Mucosa of descending colon (tissue), 3 donors: ENCODE results near the gene ATP13A4. TPM values are rescaled to one million over a fixed set of nuclear protein-coding genes. Genes with fewer than 3 reads are reported as not detected.

ENCODE experiments used
- ATAC-seq: fragments of 200-7000 bp; cut with Tn5 transposase; one replicate; pipeline ENCODE4 v1.9.1; 2020; ENCODE audit warnings: mild to moderate bottlenecking, moderate library complexity
- DNase-seq, 3 donors: peaks; one replicate each; pipeline ENCODE4 v3.0.0-alpha.2; 2020
- H3K36me3 ChIP-seq: fragments of 200-600 bp; one replicate; pipeline ENCODE4 v1.8.0; 2021; ENCODE audit warnings: low read depth, mild to moderate bottlenecking
- H3K4me1 ChIP-seq: fragments of 200-600 bp; one replicate; pipeline ENCODE4 v1.8.0; 2021; ENCODE audit warnings: low read depth, mild to moderate bottlenecking
- H3K4me3 ChIP-seq: fragments of 200-600 bp; one replicate; pipeline ENCODE4 v1.8.0; 2021; ENCODE audit warnings: mild to moderate bottlenecking
- H3K9me3 ChIP-seq: fragments of 200-600 bp; one replicate; pipeline ENCODE4 v1.8.0; 2021; ENCODE audit warnings: mild to moderate bottlenecking
- CTCF ChIP-seq: fragments of 200-600 bp; IDR thresholded peaks from one replicate; pipeline ENCODE4 v1.8.0; 2022; ENCODE audit warnings: antibody characterized with exemption, mild to moderate bottlenecking
- intact Hi-C, 2 donors: fragments of 100-400 bp; cut with DNase I in 1 of 2; cut with micrococcal nuclease in 1 of 2; formaldehyde crosslinking; loops; one replicate each; pipeline versions ENCODE4 v1.11.0 to v1.11.1; 2022; cut with DNase I, micrococcal nuclease
- total RNA-seq, 3 donors: library from RNA; stranded (reverse); fragmentation: NEBNext Ultra II Directional in 2 of 3; extraction: Animal tissue kit (Norgen Biotek cat#: 25700) in 2 of 3; gene quantifications; one replicate each; pipeline versions ENCODE4 v1.2.1 to v1.2.4, GENCODE V29; 2021 to 2023
- donor health status: DM: no; HTN: no; CAD: no; lungs with moderate emphysema.
- donor health status: DM: no; HTN: no; CAD: no.
- donor health status: DM: no; HTN: yes; CAD: no.

ATP13A4 gene
- total RNA-seq, 3 donors from 2014 or later: 7.3 to 33.6 (median 19.1) TPM

GRCh38 chr3:193593668-193594030, 39.0 kb upstream of the ATP13A4 start:
- Histone ChIP-seq H3K4me1 (peaks cover 12% of the 10 kb centered on the region), H3K4me3 (peak overlapping the region; percentile 94), H3K36me3 (no peaks in the 10 kb centered on the region), H3K9me3 (no peaks in the 10 kb centered on the region)
- peak in 1 of 3 donors; percentile 20 for DNase-seq
- no peak for ATAC-seq
- intact Hi-C loops: no loop called here
- TF ChIP-seq CTCF: no peak

- TF ChIP-seq CTCF: no peak
- DNase-seq (peak; percentile 96 to 98 (median 97)), ATAC-seq (peak; percentile 98)
- Histone ChIP-seq H3K9me3 (no peaks in the 10 kb centered on the region), H3K4me1 (peaks cover 12% of the 10 kb centered on the region), H3K36me3 (no peaks in the 10 kb centered on the region), H3K4me3 (peak within 1 kb of the TSS; percentile 94)
- intact Hi-C loops: no loop called here
These were observed 38.4 kb upstream of the ATP13A4 start, which contains the start of gene OPA1 for GRCh38 chr3:193592841-193593667. Gene OPA1, plus strand, starts transcription at chr3:193593208. Its CDS starts 170 bp downstream, at chr3:193593378.

GRCh38 chr3:193590088-193590856, 35.6 kb upstream of the ATP13A4 start:
- DNase-seq (peak in 2 of 3 donors; percentile 27 to 54), ATAC-seq (peak; percentile 40)
- intact Hi-C loops: no loop called here
- Histone ChIP-seq H3K4me3 (no peak overlapping the region), H3K36me3 (no peaks in the 10 kb centered on the region), H3K4me1 (peaks cover 12% of the 10 kb centered on the region), H3K9me3 (no peaks in the 10 kb centered on the region)
- no peak for TF ChIP-seq CTCF

GRCh38 chr3:193589616-193590015, 34.9 kb upstream of the ATP13A4 start:
- Histone ChIP-seq H3K4me1 (peaks cover 8% of the 10 kb centered on the region), H3K4me3 (no peak overlapping the region), H3K9me3 (no peaks in the 10 kb centered on the region), H3K36me3 (no peaks in the 10 kb centered on the region)
- intact Hi-C loops: no loop called here
- ATAC-seq: no peak
- no peak for TF ChIP-seq CTCF
- no peak for DNase-seq

- Histone ChIP-seq H3K4me1 (peaks cover 3% of the 10 kb centered on the region), H3K36me3 (no peaks in the 10 kb centered on the region), H3K9me3 (no peaks in the 10 kb centered on the region), H3K4me3 (no peak overlapping the region)
- TF ChIP-seq CTCF: no peak
- no peak for DNase-seq
- intact Hi-C loops: no loop called here
- ATAC-seq: no peak
These were observed 34.4 kb upstream of the ATP13A4 start for GRCh38 chr3:193589129-193589528.
